Measurements from ENCODE around the gene GAL3ST1.

- TF ChIP-seq CTCF (IDR thresholded peaks at IDR 0.05) (no peak), IRF3 (IDR thresholded peaks at IDR 0.05; ENCODE audit: low read depth, low read length) (no peak), POLR2AphosphoS5 (IDR thresholded peaks at IDR 0.05; ENCODE audit: low read depth, low read length) (no peak)
Observed at GRCh38 chr22:30575859-30576258, 1.4 kb upstream of the GAL3ST1 start.
